HCT116 (cell line): ENCODE results near the gene C11orf68. TPM values are rescaled to one million over a fixed set of nuclear protein-coding genes. Genes with fewer than 3 reads are reported as not detected.

ENCODE experiments used
- ATAC-seq: fragments of 200-7000 bp; cut with Tn5 transposase; 2 replicates; pipeline ENCODE4 v1.9.1; 2020; ENCODE audit warnings: mild to moderate bottlenecking, moderate library complexity
- BruUV-seq: library from RNA; stranded (reverse); fragments of 400-500 nt; replicated peaks from 2 replicates; lab custom pipeline; 2021; lab: Mats Ljungman, UMichigan
- CTCF ChIA-PET: fragments of 300-600 bp; sonication (Branson Sonifier 250); formaldehyde crosslinking; loops from one replicate; lab custom pipeline; 2021; ENCODE audit warnings: antibody characterized with exemption; lab: Charles Lee
- POLR2A ChIA-PET: fragments of 300-600, 350-600 bp; sonication (Branson Sonifier 250); formaldehyde crosslinking; loops from one replicate; lab custom pipeline; 2021; ENCODE audit warnings: antibody characterized with exemption; lab: Charles Lee
- RAD21 ChIA-PET, 2 experiments: fragments of 300-600 bp; sonication (Branson Sonifier 250); formaldehyde crosslinking; loops; one replicate each; lab custom pipeline; 2023; ENCODE audit warnings: low total read pairs in 2 of 2; ENCODE audit not compliant: uncharacterized antibody in 2 of 2, unreplicated experiment in 2 of 2, low non-redundant PET in 1 of 2; lab: Charles Lee
- DNase-seq: peaks from one replicate; pipeline ENCODE4 v3.0.0-alpha.2; 2010; ENCODE audit warnings: low read depth, low spot score
- H2AFZ ChIP-seq: fragments of 200-600 bp; shearing (Covaris generic), sonication (generic); 2 replicates; pipeline ENCODE4 v1.6.1; 2017; ENCODE audit warnings: low read depth, mixed run types, mixed read lengths, antibody characterized with exemption, low read length; ENCODE audit not compliant: poor library complexity, severe bottlenecking
- H3K27ac ChIP-seq: 2 replicates; pipeline ENCODE4 v1.5.1; 2012; ENCODE audit warnings: low read depth, low read length
- H3K27me3 ChIP-seq: fragments of 200-600 bp; sonication (generic); 2 replicates; pipeline ENCODE4 v1.6.1; 2016; ENCODE audit warnings: mixed run types, low read length, mixed read lengths; ENCODE audit not compliant: insufficient read depth
- H3K36me3 ChIP-seq, 2 experiments: fragments of 200-500 bp in 1 of 2; fragments of 200-600 bp in 1 of 2; sonication (Bioruptor generic) in 1 of 2; sonication (generic) in 1 of 2; 2 replicates each; pipeline versions ENCODE4 v1.5.1 to v1.6.1; 2014 to 2016; ENCODE audit warnings: low read length in 2 of 2, inconsistent platforms in 1 of 2, mixed read lengths in 1 of 2, mixed run types in 1 of 2; ENCODE audit not compliant: insufficient read depth in 2 of 2, control insufficient read depth in 1 of 2
- H3K4me1 ChIP-seq, 2 experiments: fragments of 200-600 bp in 1 of 2; sonication (generic) in 1 of 2; 2 replicates each; pipeline versions ENCODE4 v1.5.1 to v1.6.1; 2012 to 2017; ENCODE audit warnings: low read length in 2 of 2, inconsistent platforms in 1 of 2, mild to moderate bottlenecking in 1 of 2, mixed read lengths in 1 of 2, mixed run types in 1 of 2, moderate library complexity in 1 of 2; ENCODE audit not compliant: insufficient read depth in 2 of 2, control insufficient read depth in 1 of 2
- H3K4me2 ChIP-seq: fragments of 200-600 bp; sonication (generic); 2 replicates; pipeline ENCODE4 v1.6.1; 2017; ENCODE audit warnings: mixed run types, low read length, mixed read lengths
- H3K4me3 ChIP-seq, 2 experiments: fragments of 200-600 bp in 1 of 2; sonication (generic) in 1 of 2; replicated peaks in 1 of 2; 2 replicates each; pipeline ENCODE4 v1.5.1; 2011 to 2016; ENCODE audit warnings: low read length in 2 of 2, control low read depth in 1 of 2, low read depth in 1 of 2, mild to moderate bottlenecking in 1 of 2, mixed read lengths in 1 of 2, mixed run types in 1 of 2
- H3K79me2 ChIP-seq: fragments of 200-600 bp; sonication (generic); 2 replicates; pipeline ENCODE4 v1.6.1; 2017; ENCODE audit warnings: mild to moderate bottlenecking, mixed run types, low read length, moderate library complexity, mixed read lengths; ENCODE audit not compliant: insufficient read depth
- H3K9ac ChIP-seq: fragments of 200-600 bp; sonication (generic); 2 replicates; pipeline ENCODE4 v1.6.1; 2016; ENCODE audit warnings: low read length, mixed read lengths
- H3K9me2 ChIP-seq: fragments of 200-600 bp; sonication (generic), shearing (Covaris generic); 2 replicates; pipeline ENCODE4 v1.6.1; 2017; ENCODE audit warnings: mixed run types, mild to moderate bottlenecking, moderate library complexity; ENCODE audit not compliant: insufficient read depth
- H3K9me3 ChIP-seq, 2 experiments: fragments of 200-500 bp in 1 of 2; fragments of 200-600 bp in 1 of 2; sonication (Bioruptor generic) in 1 of 2; sonication (generic) in 1 of 2; 2 replicates each; pipeline ENCODE4 v1.6.1; 2014 to 2017; ENCODE audit warnings: low read length in 2 of 2, mixed read lengths in 2 of 2, inconsistent platforms in 1 of 2, low read depth in 1 of 2, mild to moderate bottlenecking in 1 of 2, mixed run types in 1 of 2, moderate library complexity in 1 of 2; ENCODE audit not compliant: control insufficient read depth in 1 of 2, insufficient read depth in 1 of 2
- H4K20me1 ChIP-seq: fragments of 200-600 bp; sonication (generic), shearing (Covaris generic); 2 replicates; pipeline ENCODE4 v1.6.1; 2017; ENCODE audit warnings: mixed run types, mild to moderate bottlenecking, moderate library complexity; ENCODE audit not compliant: insufficient read depth
- ELF1 ChIP-seq: IDR thresholded peaks from 2 replicates; pipeline ENCODE4 v1.6.1; 2012; ENCODE audit warnings: low read depth, borderline replicate concordance
- MAX ChIP-seq: IDR thresholded peaks from 2 replicates; pipeline ENCODE4 v1.6.1; 2012
- POLR2AphosphoS5 ChIP-seq: IDR thresholded peaks from 2 replicates; pipeline ENCODE4 v1.6.1; 2011; ENCODE audit warnings: mild to moderate bottlenecking, low read depth, low read length, moderate library complexity
- SIN3A ChIP-seq: IDR thresholded peaks from 2 replicates; pipeline ENCODE4 v1.6.1; 2012; ENCODE audit warnings: low read depth
- intact Hi-C: fragments of 100-400 bp; cut with micrococcal nuclease; formaldehyde crosslinking; loops from 2 replicates; pipeline ENCODE4 v1.10.0; 2022
- total RNA-seq: library from RNA; stranded (reverse); gene quantifications from one replicate; pipeline ENCODE4 v1.2.1, GENCODE V29; 2021; ENCODE audit not compliant: unreplicated experiment

C11orf68 gene
- total RNA-seq, 1 experiment from 2014 or later: 49.8 TPM

GRCh38 chr11:65882120-65883057 is 36.5 kb downstream of the C11orf68 start:
- H2AFZ ChIP-seq: no peak overlapping the region
- TF ChIP-seq ELF1 (no peak), POLR2AphosphoS5 (no peak)
- H3K79me2 ChIP-seq: peaks cover 32% of the 10 kb centered on the region
- H3K4me1 ChIP-seq: peaks cover 7 to 21% of the 10 kb centered on the region in 2 experiments
- ATAC-seq: no peak
- H3K4me3 ChIP-seq: no peak overlapping the region
- RAD21 ChIA-PET: no interaction called here
- POLR2A ChIA-PET: interaction anchor here (1.0 to 1.4 kb wide), 3 partner anchors 8 to 23 kb away, joined by 3 to 6 read pairs (median 3); partner anchors contain the start of genes CCDC85B and MUS81
- DNase-seq: no peak
- CTCF ChIA-PET: no interaction called here
- H3K4me2 ChIP-seq: no peak overlapping the region
- H3K36me3 ChIP-seq: peaks cover 14 to 50% of the 10 kb centered on the region in 2 experiments
- H3K9ac ChIP-seq: no peak overlapping the region
- no peaks in the 10 kb centered on the region for H4K20me1 ChIP-seq
- H3K27ac ChIP-seq: no peak overlapping the region
- BruUV-seq: no TSS peak
- H3K9me2 ChIP-seq: no peaks in the 10 kb centered on the region
- H3K9me3 ChIP-seq: no peaks in the 10 kb centered on the region
- intact Hi-C loops: no loop called here
- H3K27me3 ChIP-seq: no peaks in the 10 kb centered on the region

- ATAC-seq (no peak), DNase-seq (no peak)
- intact Hi-C loops: no loop called here
- no peak for TF ChIP-seq SIN3A
- TF ChIP-seq MAX: no peak
- TF ChIP-seq ELF1: no peak
- Histone ChIP-seq H3K4me1 (peaks cover 2 to 11% of the 10 kb centered on the region in 2 experiments; a peak in 3 of 4 replicates), H3K27ac (no peak overlapping the region), H3K27me3 (no peaks in the 10 kb centered on the region), H2AFZ (no peak overlapping the region), H3K36me3 (peaks cover 5 to 36% of the 10 kb centered on the region in 2 experiments), H3K4me3 (no peak overlapping the region), H3K9me3 (no peaks in the 10 kb centered on the region), H3K4me2 (no peak overlapping the region), H4K20me1 (no peaks in the 10 kb centered on the region), H3K9ac (no peak overlapping the region), H3K9me2 (no peaks in the 10 kb centered on the region), H3K79me2 (peaks cover 22% of the 10 kb centered on the region; the same call in 1 of the 2 replicates)
- ChIA-PET CTCF (no interaction called here), POLR2A (no interaction called here), RAD21 (no interaction called here)
- BruUV-seq: no TSS peak
Measured at GRCh38 chr11:65880844-65881421, 37.9 kb downstream of the C11orf68 start.
